Esophagus (tissue), 2 donors: ENCODE measurements around the gene PPP4R2. TPM values are rescaled to one million over a fixed set of nuclear protein-coding genes. Genes with fewer than 3 reads are reported as not detected.

Experiments used
- H3K27ac ChIP-seq, 2 donors: one replicate each; pipeline ENCODE4 v1.5.1; 2013; ENCODE audit warnings: low read depth in 2 of 2, mild to moderate bottlenecking in 2 of 2, inconsistent platforms in 1 of 2, low read length in 1 of 2, moderate library complexity in 1 of 2
- H3K27me3 ChIP-seq, 2 donors: one replicate each; pipeline ENCODE4 v1.6.1; 2013; ENCODE audit warnings: low read length in 2 of 2, control low read depth in 1 of 2, mild to moderate bottlenecking in 1 of 2; ENCODE audit not compliant: insufficient read depth in 2 of 2, control insufficient read depth in 1 of 2
- H3K36me3 ChIP-seq, 2 donors: one replicate each; pipeline ENCODE4 v1.6.1; 2013; ENCODE audit warnings: low read length in 1 of 2; ENCODE audit not compliant: control insufficient read depth in 2 of 2, insufficient read depth in 2 of 2
- H3K4me1 ChIP-seq, 2 donors: one replicate each; pipeline ENCODE4 v1.6.1; 2013; ENCODE audit warnings: low read length in 1 of 2; ENCODE audit not compliant: control insufficient read depth in 2 of 2, insufficient read depth in 2 of 2
- H3K4me3 ChIP-seq, 2 donors: one replicate each; pipeline ENCODE4 v1.5.1; 2013; ENCODE audit warnings: low read length in 2 of 2, mild to moderate bottlenecking in 2 of 2, low read depth in 1 of 2, moderate library complexity in 1 of 2
- H3K9me3 ChIP-seq, 2 donors: one replicate each; pipeline ENCODE4 v1.6.1; 2013; ENCODE audit warnings: mild to moderate bottlenecking in 2 of 2, low read depth in 1 of 2, low read length in 1 of 2, moderate library complexity in 1 of 2; ENCODE audit not compliant: control insufficient read depth in 2 of 2, insufficient read depth in 1 of 2
- WGBS, 2 donors: extraction: QIAGEN DNeasy Blood & Tissue Kit; methylation state at CpG; one replicate each; pipeline ENCODE4 v1.1.7; 2013; 5-methylcytosine and 5-hydroxymethylcytosine counted together
- polyA plus RNA-seq, 2 donors: library from polyadenylated mRNA; stranded (reverse); fragments of 200-250 nt; gene quantifications; one replicate each; pipeline ENCODE4 v1.2.3, GENCODE V29; 2013
- donor health status: healthy with polysubstance abuse.
- donor health status: Bipolar disorder and iron deficiency.

Gene PPP4R2
- polyA plus RNA-seq, 2 donors = 13.3 to 14.2 TPM

- WGBS, 2 donors = 36 to 38% methylated on average over 2 of the region's 2 CpGs
- Histone ChIP-seq H3K9me3 (no peaks in the 10 kb centered on the region), H3K4me3 (no peak overlapping the region), H3K4me1 (no peaks in the 10 kb centered on the region), H3K27ac (no peak overlapping the region), H3K36me3 (no peaks in the 10 kb centered on the region), H3K27me3 (no peaks in the 10 kb centered on the region)
Measured at GRCh38 chr3:73031573-73032103, 35.0 kb downstream of the PPP4R2 start.

- no peaks in the 10 kb centered on the region for H3K36me3 ChIP-seq
- 47 to 52% methylated on average over 3 of the region's 3 CpGs for WGBS, 2 donors
- H3K9me3 ChIP-seq = no peaks in the 10 kb centered on the region
- H3K27me3 ChIP-seq = no peaks in the 10 kb centered on the region
- H3K27ac ChIP-seq = no peak overlapping the region
- no peak overlapping the region for H3K4me3 ChIP-seq
- no peaks in the 10 kb centered on the region for H3K4me1 ChIP-seq
Measured at GRCh38 chr3:73036694-73037591, 40.3 kb downstream of the PPP4R2 start.

GRCh38 chr3:73041537-73041936 lies 44.9 kb downstream of the PPP4R2 start:
- Histone ChIP-seq H3K4me3 (no peak overlapping the region), H3K9me3 (no peaks in the 10 kb centered on the region), H3K27me3 (no peaks in the 10 kb centered on the region), H3K36me3 (no peaks in the 10 kb centered on the region), H3K27ac (no peak overlapping the region), H3K4me1 (no peaks in the 10 kb centered on the region)
- WGBS, 2 donors = 22 to 31% methylated on average over 3 of the region's 3 CpGs

- Histone ChIP-seq H3K36me3 (no peaks in the 10 kb centered on the region), H3K9me3 (no peaks in the 10 kb centered on the region), H3K27ac (no peak overlapping the region), H3K4me3 (no peak overlapping the region), H3K4me1 (no peaks in the 10 kb centered on the region), H3K27me3 (no peaks in the 10 kb centered on the region)
- 66 to 71% methylated on average over 1 of the region's 1 CpG for WGBS, 2 donors
Measured at GRCh38 chr3:73043414-73043813, 46.8 kb downstream of the PPP4R2 start.

GRCh38 chr3:73045391-73045790 lies 48.8 kb downstream of the PPP4R2 start:
- Histone ChIP-seq H3K4me1 (no peaks in the 10 kb centered on the region), H3K36me3 (no peaks in the 10 kb centered on the region), H3K27me3 (no peaks in the 10 kb centered on the region), H3K9me3 (no peaks in the 10 kb centered on the region), H3K27ac (no peak overlapping the region), H3K4me3 (no peak overlapping the region)
- 77 to 85% methylated on average over 6 of the region's 6 CpGs for whole genome bisulfite sequencing, 2 donors

- WGBS, 2 donors = 40 to 49% methylated on average over 2 of the region's 2 CpGs
- no peak overlapping the region for H3K4me3 ChIP-seq
- H3K36me3 ChIP-seq = no peaks in the 10 kb centered on the region
- no peaks in the 10 kb centered on the region for H3K9me3 ChIP-seq
- no peaks in the 10 kb centered on the region for H3K27me3 ChIP-seq
- H3K4me1 ChIP-seq = no peaks in the 10 kb centered on the region
- no peak overlapping the region for H3K27ac ChIP-seq
Measured at GRCh38 chr3:73046195-73046594, 49.6 kb downstream of the PPP4R2 start.

- Histone ChIP-seq H3K27ac (no peak overlapping the region), H3K4me3 (no peak overlapping the region), H3K27me3 (no peaks in the 10 kb centered on the region), H3K36me3 (no peaks in the 10 kb centered on the region), H3K9me3 (no peaks in the 10 kb centered on the region), H3K4me1 (no peaks in the 10 kb centered on the region)
- 87 to 93% methylated on average over 10 of the region's 10 CpGs for WGBS, 2 donors
Measured at GRCh38 chr3:73049319-73049718, 52.7 kb downstream of the PPP4R2 start.

GRCh38 chr3:73052857-73053256 lies 56.2 kb downstream of the PPP4R2 start:
- 59 to 68% methylated on average over 2 of the region's 2 CpGs for WGBS, 2 donors
- Histone ChIP-seq H3K9me3 (no peaks in the 10 kb centered on the region), H3K27me3 (no peaks in the 10 kb centered on the region), H3K4me3 (no peak overlapping the region), H3K27ac (no peak overlapping the region), H3K36me3 (no peaks in the 10 kb centered on the region), H3K4me1 (no peaks in the 10 kb centered on the region)

GRCh38 chr3:73055583-73055982 lies 59.0 kb downstream of the PPP4R2 start:
- H3K27ac ChIP-seq = no peak overlapping the region

More at GRCh38 chr3:73055583-73055982, 59.0 kb downstream of the PPP4R2 start:
- Histone ChIP-seq H3K27me3 (no peaks in the 10 kb centered on the region), H3K4me3 (no peak overlapping the region), H3K9me3 (no peaks in the 10 kb centered on the region), H3K36me3 (no peaks in the 10 kb centered on the region), H3K4me1 (no peaks in the 10 kb centered on the region)
- WGBS, 2 donors = 46 to 53% methylated on average over 8 of the region's 8 CpGs
